ENCODE data around the gene HBG1.

The HBG1 gene

DNA sequence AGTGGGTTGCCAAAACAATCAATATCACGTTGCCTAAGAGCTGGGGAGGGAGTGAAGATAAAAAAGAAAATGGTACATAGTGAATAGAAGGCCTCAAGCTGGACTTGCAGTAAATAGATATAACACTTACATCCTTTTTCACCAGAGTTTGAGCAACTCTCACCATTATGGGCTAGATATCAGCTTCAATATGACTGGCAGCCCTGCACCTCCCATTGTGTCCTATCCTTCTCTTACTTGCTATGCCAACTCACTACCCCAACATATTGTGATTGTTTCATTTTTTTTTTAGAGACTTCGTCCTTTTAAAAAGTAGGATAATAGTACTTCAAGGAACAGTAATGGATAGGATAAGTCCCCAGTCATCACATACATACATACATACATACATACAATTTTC lies 7.4 kb downstream of the HBG1 start:
- TF ChIP-seq, protein P1, sequence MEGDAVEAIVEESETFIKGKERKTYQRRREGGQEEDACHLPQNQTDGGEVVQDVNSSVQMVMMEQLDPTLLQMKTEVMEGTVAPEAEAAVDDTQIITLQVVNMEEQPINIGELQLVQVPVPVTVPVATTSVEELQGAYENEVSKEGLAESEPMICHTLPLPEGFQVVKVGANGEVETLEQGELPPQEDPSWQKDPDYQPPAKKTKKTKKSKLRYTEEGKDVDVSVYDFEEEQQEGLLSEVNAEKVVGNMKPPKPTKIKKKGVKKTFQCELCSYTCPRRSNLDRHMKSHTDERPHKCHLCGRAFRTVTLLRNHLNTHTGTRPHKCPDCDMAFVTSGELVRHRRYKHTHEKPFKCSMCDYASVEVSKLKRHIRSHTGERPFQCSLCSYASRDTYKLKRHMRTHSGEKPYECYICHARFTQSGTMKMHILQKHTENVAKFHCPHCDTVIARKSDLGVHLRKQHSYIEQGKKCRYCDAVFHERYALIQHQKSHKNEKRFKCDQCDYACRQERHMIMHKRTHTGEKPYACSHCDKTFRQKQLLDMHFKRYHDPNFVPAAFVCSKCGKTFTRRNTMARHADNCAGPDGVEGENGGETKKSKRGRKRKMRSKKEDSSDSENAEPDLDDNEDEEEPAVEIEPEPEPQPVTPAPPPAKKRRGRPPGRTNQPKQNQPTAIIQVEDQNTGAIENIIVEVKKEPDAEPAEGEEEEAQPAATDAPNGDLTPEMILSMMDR (IDR thresholded peaks at IDR 0.05; ENCODE audit: extremely low read depth, missing control alignments): no peak
- no peak for DNase-seq (ENCODE audit: low spot score)

DNA sequence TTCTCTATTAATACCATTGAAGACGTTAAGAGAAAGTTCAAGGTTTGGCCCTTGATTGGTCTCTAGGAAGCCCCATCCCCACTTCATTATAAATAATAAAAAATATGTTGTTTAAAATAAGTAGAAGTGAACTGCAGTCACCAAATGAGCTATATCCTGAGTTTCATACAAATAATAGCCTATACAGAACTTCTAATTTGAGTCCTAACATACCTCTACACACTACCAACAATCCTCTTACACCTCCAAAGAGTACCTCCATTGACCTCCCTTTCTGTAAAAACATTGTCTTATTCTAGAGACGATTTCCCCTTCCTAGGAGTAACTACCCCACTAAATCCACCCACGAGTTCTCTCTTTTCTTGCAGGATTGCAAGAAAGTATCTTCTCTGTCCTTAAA lies 8.2 kb downstream of the HBG1 start:
- no peak for DNase-seq (ENCODE audit: low spot score)
- TF ChIP-seq, protein P1 (IDR thresholded peaks at IDR 0.05; ENCODE audit: extremely low read depth, missing control alignments): no peak

DNA sequence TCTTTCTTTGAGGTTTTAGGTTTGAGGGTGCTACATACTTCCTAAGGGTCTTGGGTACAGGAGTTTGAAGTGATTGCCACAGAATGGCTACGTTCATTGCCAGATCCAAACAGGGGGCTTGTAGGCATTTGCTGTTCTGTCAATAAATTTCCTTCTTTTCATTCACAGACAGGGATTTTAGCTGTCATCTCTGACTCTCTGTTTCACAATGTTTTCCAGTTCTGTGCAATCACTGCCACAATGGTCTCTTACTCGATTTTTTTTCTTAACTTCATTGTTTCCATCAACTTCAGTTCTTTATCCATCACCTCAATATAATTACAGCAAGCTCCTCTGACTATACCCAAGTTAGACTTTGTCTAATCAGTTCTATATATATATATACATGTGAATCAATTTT lies 9.2 kb downstream of the HBG1 start:
- TF ChIP-seq, protein P1 (IDR thresholded peaks at IDR 0.05; ENCODE audit: extremely low read depth, missing control alignments): no peak
- DNase-seq (ENCODE audit: low spot score): no peak

DNA sequence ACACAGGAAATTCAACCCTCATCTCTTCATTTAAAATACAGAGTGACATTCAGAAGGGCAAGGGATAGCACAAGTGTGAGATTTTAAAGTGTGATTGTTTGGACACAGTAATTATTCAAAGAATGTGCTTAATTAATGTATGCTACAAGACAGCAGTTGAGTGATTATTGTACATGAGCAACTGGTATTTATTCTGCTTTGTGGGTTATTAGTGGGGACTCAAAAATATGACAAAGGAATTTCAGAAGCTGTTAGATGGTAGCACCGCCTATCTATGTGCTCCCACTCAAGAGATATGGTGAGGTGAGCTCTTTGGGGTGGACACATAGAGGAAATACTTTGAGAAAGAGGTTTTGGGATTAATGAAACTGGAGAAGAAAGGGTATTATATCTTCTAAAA lies 9.6 kb downstream of the HBG1 start:
- TF ChIP-seq, protein P1 (IDR thresholded peaks at IDR 0.05; ENCODE audit: extremely low read depth, missing control alignments): no peak
- no peak for DNase-seq (ENCODE audit: low spot score)

DNA sequence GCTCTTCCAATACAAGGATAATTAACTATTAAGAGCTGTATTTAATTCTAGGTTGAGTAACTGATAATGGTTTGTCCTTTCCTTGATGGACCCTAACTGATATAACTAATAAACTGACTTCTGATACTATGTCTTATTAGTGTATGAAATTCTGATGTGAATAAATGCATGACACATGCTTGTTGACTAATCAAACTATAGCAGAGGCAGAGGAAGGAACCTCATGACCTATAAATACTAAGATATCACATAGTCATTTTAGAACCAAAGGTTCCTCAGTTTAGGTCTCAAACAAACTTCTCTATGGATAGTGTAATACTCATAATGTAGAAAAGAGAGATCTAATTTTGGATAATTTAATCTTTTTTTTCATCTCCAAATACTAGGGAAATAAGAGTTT lies 10.6 kb downstream of the HBG1 start:
- TF ChIP-seq, protein P1 (IDR thresholded peaks at IDR 0.05; ENCODE audit: extremely low read depth, missing control alignments): no peak
- DNase-seq (ENCODE audit: low spot score): no peak

DNA sequence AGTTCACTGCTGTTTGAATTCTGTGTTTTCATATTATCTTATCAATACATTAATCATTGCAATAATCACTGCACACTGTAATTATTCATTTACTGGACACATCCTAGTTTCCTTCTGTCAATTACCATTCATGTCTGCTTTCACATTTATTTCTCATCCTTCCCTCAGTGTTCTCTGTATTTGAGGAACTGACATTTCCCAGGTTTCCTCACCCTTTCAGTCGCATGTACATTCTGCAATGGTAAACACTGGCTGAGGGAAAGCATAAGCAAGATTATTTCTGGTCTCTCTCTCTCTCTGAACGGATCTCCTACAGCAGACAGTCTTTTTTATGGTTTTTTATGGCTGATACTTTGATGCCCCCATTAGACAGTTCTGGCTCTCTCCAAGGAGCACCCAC lies 11.2 kb downstream of the HBG1 start:
- DNase-seq (ENCODE audit: low spot score): no peak
- TF ChIP-seq, protein P1 (IDR thresholded peaks at IDR 0.05; ENCODE audit: extremely low read depth, missing control alignments): no peak

DNA sequence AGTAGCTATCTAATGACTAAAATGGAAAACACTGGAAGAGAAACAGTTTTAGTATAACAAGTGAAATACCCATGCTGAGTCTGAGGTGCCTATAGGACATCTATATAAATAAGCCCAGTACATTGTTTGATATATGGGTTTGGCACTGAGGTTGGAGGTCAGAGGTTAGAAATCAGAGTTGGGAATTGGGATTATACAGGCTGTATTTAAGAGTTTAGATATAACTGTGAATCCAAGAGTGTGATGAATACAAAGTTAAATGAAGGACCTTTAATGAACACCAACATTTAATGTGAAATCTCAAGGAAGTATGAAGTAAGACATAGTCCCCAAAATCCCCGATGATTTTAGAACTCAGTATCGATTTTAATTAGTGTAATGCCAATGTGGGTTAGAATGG lies 12.2 kb downstream of the HBG1 start:
- DNase-seq (ENCODE audit: low spot score): no peak

More for the DNA sequence above, 12.2 kb downstream of the HBG1 start:
- TF ChIP-seq, protein P1 (IDR thresholded peaks at IDR 0.05; ENCODE audit: extremely low read depth, missing control alignments): no peak
